ENCODE measurements around the gene KRT9.

KRT9 gene

GRCh38 chr17:41518789-41519449 is 52.9 kb downstream of the KRT9 start, which contains the start of gene KRT15:
Gene KRT15 (minus strand): TSS chr17:41518890. CDS start chr17:41518827, 63 bp downstream.
- no peak for TF ChIP-seq CTCF (IDR thresholded peaks at IDR 0.05)

GRCh38 chr17:41518031-41518430 is 53.8 kb downstream of the KRT9 start:
- no peak for TF ChIP-seq CTCF (IDR thresholded peaks at IDR 0.05)

- TF ChIP-seq CTCF (IDR thresholded peaks at IDR 0.05) = no peak
Measured at GRCh38 chr17:41516830-41517283, 55.0 kb downstream of the KRT9 start.

- no peak for TF ChIP-seq CTCF (IDR thresholded peaks at IDR 0.05)
Measured at GRCh38 chr17:41516147-41516829, 55.6 kb downstream of the KRT9 start.
